HG03520 (cell line): ENCODE measurements around the gene SNRPA1.
A peak's percentile ranks its signal among the peaks of the same experiment; 100 is the strongest.

Source experiments
- ATAC-seq: cut with Tn5 transposase; IDR thresholded peaks from one replicate; pipeline ENCODE4 v1.9.1; 2021; ENCODE audit warnings: mild to moderate bottlenecking, moderate library complexity; ENCODE audit not compliant: unreplicated experiment

Gene SNRPA1

GRCh38 chr15:101320501-101321052 is 25.5 kb upstream of the SNRPA1 start:
- ATAC-seq = peak; percentile 72

GRCh38 chr15:101318839-101319238 is 23.8 kb upstream of the SNRPA1 start:
- ATAC-seq = no peak

GRCh38 chr15:101318147-101318819 is 23.2 kb upstream of the SNRPA1 start:
- ATAC-seq = no peak

GRCh38 chr15:101317336-101317872 is 22.4 kb upstream of the SNRPA1 start:
- ATAC-seq = no peak

GRCh38 chr15:101316529-101316928 is 21.5 kb upstream of the SNRPA1 start:
- ATAC-seq = no peak

GRCh38 chr15:101315736-101316135 is 20.7 kb upstream of the SNRPA1 start:
- ATAC-seq = no peak

- no peak for ATAC-seq
These were observed 19.5 kb upstream of the SNRPA1 start for GRCh38 chr15:101314336-101315125.

- no peak for ATAC-seq
These were observed 18.2 kb upstream of the SNRPA1 start for GRCh38 chr15:101313041-101313761.

GRCh38 chr15:101310508-101310907 is 15.5 kb upstream of the SNRPA1 start:
- no peak for ATAC-seq

GRCh38 chr15:101310161-101310480 is 15.1 kb upstream of the SNRPA1 start:
- ATAC-seq = no peak

- ATAC-seq = no peak
These were observed 14.6 kb upstream of the SNRPA1 start for GRCh38 chr15:101309436-101310160.

GRCh38 chr15:101308604-101309435 is 13.8 kb upstream of the SNRPA1 start:
- no peak for ATAC-seq

GRCh38 chr15:101307897-101308603 is 13.0 kb upstream of the SNRPA1 start:
- ATAC-seq = no peak

- no peak for ATAC-seq
These were observed 12.2 kb upstream of the SNRPA1 start for GRCh38 chr15:101307048-101307896.

- ATAC-seq = no peak
These were observed 11.4 kb upstream of the SNRPA1 start for GRCh38 chr15:101306341-101307047.

GRCh38 chr15:101305820-101306255 is 10.8 kb upstream of the SNRPA1 start:
- no peak for ATAC-seq

GRCh38 chr15:101303408-101303807 is 8.4 kb upstream of the SNRPA1 start:
- ATAC-seq = no peak
